CD4-positive, alpha-beta T cell treated with Interleukin-4 for 1 hour (primary cell): ENCODE results near the gene ATP8B3.
"Not testable (repeated sequence)": the region's sequence is repeated elsewhere in the genome, so short reads cannot be mapped to it uniquely, and the experiment has no call there.

Source experiments
- DNase-seq, 2 donors: peaks; one replicate each; pipeline ENCODE4 v3.0.0-alpha.2; 2020 to 2022

The ATP8B3 gene

DNA sequence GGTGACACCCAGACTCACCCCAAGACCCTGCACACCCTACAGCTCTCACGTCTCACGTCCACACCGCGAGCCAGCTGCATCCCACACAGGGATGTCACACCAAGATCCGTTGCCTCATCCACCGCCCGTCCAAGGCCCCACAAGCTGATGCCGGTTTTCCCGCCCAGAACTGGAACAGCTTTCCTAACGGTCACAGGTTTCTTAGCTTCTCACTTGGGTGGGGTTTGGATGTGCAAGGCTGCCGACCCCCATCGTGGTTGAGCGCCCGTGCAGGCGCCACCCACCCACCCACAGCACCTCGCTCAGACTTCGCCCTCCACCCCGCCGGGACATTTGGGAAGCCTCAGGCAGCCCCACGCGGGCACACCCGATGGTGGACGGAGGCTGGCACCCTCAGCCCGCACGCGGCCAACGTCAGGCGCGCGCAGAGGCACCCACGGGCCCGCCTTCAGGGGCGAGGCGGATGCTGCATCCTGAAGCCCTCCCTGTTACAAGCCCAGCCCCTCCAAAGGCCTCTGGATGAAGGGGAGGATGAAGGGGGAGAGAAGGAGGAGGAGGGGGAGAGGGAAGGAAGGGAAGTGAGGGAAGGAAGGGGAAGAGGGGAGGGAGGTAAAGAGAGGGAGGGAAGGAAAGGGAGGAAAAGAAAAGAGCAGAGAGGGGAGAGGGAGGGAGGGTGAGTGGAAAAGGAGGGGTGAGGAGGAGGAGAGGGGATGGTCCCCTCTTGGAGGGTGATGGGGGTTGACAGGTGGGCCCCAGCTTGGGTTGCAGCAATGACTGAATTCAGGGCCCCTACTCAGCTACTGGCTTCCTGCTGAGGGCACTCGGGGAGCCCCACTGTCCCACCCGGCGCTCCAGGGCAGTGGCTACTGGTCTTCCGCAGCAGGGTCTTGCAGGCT lies 45.9 kb downstream of the ATP8B3 start:
- no peak for DNase-seq

DNA sequence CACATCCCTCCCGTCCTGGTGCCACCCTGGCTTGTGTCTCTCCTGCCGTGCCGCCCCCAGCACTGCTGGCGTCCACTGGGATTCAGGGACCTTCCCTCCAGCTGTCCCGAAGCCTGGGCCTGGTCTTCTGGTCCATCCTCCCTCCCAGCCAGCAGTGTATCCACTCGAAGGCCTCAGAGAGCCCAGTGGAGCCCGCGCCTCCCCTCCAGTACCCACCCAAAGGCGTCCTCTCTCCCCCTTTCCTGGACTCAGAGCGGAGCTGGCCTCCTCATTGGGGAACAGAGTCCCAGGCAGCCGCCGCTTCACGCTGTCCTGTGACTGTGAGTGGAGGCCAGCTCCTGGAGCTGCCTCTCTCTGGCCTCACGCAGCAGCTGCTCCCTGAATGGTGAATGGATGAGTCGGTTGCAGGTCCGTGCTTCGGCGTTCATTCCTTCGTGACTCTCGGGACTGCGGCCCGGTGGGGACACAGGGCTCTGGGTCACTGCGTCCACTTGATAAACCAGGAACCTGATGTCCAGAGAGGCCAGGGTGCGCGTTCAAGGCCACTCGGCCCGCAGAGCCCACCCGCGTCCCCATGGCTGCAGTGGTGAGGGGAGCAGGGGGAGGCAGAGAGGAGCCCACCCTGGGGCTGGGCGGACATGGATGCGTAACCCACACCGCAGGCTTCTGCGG lies 46.7 kb downstream of the ATP8B3 start:
- DNase-seq = no peak

DNA sequence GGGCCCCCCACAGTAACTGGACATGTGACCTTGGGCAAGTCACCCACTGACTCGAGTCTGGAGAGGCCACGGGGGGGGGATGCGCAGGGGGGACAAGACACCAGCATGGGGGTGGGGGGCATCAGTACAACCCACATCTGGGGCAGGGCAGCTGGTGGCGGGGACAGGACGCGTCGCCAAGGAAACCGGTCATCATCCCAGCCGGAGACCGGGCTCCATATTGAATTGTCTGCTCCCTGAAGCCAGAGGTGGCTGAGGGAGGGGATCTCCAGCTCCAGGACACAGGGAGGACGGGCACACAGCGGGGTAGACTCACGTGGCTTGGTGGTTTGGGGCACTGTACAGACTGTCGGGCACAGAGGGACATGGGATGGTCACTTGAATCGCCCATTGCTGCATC lies 47.3 kb downstream of the ATP8B3 start:
- DNase-seq = no peak

DNA sequence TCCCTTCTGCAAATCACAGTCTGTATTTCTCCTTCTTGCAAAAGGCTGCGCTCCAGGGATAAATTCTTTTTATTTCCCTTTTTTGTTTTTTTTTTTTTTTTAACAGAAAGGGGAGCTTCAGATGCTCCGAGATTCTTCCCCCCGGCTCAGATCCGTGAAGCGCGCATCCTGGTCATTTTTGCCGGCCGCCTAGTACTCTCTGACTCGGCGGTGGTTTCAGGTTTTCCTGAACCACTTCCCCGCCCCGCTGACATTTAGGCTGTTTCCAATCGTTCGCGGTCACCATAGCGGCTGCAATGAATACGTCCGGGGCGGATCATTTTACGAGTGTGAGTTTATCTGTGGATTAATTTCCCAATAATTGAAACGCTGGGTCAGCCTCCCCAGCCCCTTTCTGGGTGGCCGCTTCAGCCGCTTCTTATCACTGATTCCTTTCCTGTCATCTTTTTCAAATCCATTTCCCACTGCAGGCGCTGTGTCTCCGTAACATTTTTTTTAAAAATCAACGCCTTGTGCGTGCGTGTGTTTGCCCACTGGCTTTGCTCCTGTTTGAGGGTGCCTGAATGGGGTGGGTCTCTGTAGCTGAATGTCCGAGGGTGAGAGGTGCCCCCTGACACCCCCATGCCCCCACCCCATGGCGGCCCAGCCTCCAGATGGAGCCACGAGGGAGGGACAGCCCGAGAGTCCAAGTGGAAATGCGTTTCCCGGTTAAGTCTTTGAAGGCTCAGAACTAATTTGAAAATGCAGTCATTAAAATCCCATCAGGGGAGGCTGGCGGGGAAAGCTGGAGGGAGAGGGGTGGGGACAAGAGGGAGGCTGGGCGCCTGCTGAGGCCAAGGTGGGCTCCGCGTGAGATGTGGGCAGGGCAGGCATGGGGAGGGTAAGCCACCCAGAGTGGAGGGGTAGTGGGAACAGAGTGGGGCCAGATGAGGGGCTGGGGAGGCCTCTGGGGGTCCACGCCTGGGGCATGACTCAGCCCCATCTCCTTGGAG lies 48.1 kb downstream of the ATP8B3 start:
- DNase-seq = no peak

DNA sequence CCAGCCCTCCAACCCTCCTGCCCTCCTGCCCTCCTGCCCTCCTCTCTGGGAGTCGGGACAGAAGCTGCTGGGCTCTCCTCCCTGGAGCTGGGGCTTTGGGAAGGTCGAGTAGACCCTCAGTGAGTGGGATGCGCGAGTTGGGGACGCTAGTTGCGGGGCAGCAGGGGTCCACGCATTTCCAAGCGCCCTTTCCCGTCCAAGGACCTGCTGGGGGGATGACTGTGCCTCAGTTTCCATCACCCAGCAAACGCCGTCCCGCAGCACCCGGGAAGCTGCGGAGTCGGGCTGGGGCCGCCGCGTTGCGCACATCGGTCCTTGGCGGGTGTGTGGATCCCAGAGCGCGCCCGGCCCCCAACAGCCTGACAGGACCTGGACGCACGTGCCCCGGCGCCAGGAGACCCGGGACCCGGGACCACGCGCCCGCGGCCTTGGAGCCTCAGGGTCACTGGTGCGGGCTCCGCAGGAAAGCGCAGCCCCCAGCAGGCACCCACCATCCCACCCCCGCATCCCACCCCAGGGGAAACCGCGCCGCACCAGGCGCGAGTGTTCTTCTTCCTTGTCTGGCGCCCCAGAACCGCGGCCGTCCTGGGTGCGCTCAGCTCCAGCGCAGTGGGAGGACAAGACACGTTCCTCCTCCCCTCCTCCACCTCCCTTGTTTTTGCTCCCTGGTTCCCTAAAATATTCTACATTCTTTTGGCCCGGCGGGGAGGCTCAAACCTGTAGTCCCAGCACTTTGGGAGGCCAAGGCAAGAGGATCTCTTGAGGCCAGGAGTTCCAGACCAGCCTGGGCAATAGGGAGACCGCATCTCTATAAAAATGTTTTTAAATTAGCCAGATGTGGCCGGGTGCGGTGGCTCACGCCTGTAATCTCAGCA lies 49.6 kb downstream of the ATP8B3 start:
- DNase-seq = no peak

DNA sequence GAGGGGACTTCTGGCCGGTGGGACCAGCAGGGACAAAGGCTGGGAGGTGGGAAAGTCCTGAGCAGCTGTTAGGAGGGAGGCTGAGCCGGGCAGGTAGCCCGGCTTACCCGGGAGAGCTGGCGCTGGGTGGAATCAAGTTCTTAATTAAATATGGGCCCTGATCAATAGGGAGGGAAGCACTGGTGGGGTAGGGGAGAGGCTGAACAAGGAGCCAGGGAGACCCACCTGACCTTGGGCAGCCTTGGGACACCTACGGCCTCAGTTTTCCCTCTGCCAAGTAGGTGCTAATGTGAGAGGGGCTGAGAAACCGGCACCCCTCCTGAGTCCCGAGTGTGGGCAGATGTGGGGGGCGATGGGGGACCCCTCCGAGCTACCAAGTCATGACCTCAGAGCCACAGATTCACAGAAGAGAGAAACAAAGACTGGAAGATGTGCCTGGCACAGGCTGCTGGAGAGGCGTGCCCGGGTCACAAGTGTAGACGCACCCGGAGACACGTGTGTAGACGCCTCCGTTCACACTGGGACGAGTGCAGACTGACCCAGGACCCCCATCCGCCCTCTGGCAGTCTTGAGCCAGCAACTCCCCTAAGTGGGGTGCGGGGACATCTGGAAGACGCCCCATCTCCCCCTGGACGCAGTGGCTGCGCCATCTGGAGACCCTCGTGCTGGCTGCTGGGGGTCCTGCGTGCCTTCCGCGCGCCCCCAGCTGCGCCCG lies 50.4 kb downstream of the ATP8B3 start:
- no peak for DNase-seq

DNA sequence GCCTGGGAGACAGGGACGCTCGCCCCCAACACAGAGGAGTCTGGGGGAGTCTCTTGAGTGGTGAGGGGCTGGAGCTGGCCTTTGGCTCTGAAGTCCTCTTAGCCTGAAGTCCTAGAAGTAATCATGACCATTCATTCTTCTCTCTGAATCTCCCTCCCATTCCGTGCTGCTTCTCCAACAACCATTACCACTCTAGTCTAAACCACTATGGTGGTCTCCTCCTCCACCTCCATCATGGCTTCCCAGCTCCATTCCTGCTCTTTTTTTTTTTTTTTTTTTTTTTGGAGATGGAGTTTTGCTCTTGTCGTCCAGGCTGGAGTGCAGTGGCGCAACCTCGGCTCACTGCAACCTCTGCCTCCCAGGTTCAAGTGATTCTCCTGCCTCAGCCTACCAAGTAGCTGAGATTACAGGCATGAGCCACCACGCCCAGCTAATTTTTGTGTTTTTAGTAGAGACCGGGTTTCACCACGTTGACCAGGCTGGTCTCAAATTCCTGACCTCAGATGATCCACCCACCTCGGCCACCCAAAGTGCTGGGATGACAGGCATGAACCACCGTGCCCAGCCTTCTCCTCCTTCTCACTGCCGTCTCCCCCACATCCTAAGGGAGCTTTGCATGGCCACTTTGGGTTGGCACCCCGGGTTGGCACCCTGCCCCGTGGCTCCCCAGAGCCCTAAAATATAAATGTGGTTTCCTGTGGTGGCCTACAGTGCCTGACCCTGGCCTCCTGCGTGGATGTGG lies 51.1 kb downstream of the ATP8B3 start:
- DNase-seq = not testable (repeated sequence)

DNA sequence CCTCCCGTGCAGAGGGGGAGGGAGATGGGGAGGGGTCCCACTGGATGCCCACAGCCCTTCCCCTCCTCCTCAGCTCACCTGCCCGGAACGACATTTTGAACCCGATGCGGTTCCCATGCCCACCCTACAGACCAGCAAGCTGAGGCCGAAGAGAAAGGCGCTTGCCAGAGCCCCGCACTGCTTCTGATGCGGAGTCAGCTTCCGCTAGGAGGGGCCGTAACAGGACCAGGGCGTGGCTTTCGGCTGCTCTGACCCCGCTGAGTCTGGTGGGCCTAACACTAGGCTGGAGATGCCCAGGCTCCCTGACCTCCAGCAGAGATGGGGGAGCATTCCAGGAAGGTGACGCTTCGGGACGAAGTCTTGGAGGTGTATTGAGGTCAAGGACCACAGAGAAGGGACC lies 52.1 kb downstream of the ATP8B3 start:
- no peak for DNase-seq

DNA sequence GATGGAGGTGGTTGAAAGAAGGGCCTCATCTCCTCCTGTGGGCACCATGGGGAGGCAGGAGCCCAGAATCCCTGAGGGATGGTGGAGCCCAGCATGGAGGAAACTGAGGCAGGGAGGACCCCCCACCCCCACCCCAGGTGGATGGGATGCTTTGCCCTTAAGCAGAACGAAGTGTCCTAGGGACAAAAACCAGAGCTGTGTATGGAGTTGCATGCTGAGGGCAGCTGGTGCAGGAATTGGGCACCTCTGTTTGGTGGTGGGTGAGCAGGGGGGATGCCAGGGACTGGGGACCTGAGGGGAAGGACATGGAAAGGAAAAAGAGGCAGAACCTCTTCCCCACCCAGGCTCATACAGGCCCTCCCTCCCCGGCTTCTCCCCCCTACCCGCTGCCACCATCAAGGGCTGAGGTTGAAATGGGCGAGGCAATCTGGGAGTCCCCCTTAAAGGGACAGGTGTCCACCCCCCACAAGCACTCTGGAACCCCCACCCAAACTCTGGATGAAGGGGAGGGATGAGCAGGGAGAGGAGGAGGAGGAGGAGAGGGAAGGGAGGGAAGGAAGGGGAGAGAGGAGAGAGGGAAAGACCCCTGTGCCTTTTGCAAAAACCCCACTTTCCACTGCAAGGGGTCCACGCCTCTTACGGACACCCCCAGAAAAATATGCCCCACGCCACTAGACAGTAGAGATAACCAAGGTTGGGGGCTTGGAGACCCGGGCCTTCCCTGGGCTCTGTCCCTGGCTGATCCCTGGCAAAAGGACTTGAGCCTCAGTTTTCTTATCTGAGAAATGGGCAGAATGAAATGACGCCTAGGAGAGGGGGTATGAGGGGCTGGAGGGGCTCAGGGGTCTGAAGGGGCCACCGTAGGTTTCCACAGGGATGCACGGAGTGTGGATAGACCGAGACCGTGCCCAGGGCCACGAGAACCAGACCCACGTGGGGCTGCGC lies 52.8 kb downstream of the ATP8B3 start:
- DNase-seq = no peak

DNA sequence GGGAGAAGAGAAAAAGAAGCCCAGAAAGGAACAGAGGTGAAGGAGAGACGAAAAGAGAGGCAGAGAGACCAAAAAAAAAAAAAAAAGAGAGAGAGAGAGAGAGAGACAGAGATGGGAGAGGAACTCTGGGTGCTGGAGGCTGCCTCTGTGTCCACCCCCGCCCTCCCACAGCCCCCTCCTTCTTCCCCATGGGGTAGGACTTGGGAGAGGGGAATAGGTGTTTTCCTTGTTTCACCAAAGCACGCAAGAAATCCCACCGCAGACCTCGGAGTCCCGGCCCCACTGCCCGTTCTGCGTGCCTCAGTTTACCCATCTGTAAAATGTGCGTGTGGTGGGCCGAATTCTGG lies 53.9 kb downstream of the ATP8B3 start:
- no peak for DNase-seq

DNA sequence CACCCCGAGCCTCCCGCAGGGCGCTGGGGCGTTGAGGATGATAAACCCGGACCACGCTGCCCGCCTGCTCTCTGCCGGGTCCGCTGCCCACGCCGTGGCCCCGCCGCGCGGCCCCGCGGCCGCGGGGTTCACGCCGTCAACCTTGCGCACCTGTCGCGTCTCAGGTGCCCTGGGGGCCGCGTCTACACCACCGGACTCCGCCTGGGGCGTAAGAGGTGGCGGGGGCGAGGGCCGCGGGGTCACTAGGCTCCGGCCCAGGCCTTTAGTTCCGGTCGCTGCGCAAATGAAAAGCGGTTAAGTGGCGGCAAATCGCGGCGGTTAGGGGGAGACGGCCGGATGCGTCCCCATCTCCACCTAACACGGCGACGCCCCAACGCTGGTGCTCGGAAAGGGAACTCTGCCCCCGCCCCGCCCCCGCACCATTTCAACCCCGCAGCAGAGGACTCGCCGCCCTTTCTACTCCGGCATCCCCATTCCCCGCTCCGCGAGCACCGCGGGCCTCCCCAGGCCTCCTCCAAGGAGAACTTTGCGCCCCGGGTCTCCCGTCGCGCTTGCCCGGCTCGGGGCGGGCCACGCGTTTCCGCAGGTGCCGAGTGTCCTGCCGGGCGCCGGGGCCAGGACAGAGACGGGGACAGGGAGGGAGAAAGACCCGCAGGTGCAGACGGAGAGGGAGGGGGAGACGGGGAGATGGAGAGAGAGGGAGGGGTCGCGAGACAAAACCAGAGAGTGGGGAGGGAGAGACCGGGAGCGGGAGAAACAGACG lies 54.4 kb downstream of the ATP8B3 start:
- DNase-seq = no peak

DNA sequence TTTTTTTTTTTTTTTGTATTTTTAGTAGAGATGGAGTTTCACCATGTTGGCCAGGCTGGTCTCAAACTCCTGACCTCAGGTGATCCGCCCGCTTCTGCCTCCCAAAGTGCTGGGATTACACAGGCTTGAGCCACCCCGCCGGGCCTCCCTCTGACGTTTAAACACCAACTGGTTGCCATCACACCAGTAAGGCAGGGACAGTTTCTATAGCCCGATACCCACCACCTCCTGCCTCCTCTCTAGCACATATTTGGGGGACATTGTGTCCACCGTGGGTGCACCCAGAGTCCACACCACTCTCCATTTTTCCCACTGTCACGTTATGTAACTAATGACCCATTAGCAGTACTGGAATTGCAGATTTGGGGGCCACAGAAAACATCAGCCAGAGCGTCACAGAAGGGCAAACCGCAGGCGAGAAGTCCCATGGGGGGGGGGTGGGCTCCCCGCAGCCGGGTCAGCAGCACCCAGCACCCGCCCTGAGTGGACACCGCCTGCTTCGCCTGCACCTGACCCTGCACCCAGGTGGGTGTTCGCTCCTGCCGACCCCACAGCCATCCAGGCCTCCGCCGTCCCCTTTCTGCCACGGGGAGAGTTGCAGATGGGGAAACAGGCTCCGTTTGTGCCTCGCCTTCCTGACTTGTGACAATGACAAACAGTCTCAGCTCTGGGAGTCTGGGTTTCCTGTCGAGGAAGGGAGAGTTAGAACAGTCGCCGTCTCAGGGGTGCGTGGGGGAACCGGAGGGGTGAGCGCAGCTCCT lies 55.2 kb downstream of the ATP8B3 start:
- DNase-seq = no peak

DNA sequence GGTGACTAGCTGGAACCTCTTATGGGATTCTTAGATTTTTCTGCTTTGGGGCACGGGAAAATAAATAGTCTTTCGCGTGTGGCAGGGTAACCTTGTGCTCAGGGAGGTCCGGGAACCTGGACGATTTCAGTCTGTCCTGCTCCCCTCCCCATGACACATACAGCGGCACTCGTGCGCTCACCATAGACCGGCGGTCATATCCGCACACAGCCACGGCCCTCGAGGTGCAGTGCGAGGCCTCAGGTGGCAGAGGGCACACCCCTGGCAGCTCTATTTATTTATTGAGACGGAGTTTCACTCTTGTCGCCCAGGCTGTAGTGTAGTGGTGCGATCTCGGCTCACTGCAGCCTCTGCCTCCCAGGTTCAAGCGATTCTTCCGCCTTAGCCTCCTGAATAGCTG lies 55.8 kb downstream of the ATP8B3 start:
- no peak for DNase-seq

DNA sequence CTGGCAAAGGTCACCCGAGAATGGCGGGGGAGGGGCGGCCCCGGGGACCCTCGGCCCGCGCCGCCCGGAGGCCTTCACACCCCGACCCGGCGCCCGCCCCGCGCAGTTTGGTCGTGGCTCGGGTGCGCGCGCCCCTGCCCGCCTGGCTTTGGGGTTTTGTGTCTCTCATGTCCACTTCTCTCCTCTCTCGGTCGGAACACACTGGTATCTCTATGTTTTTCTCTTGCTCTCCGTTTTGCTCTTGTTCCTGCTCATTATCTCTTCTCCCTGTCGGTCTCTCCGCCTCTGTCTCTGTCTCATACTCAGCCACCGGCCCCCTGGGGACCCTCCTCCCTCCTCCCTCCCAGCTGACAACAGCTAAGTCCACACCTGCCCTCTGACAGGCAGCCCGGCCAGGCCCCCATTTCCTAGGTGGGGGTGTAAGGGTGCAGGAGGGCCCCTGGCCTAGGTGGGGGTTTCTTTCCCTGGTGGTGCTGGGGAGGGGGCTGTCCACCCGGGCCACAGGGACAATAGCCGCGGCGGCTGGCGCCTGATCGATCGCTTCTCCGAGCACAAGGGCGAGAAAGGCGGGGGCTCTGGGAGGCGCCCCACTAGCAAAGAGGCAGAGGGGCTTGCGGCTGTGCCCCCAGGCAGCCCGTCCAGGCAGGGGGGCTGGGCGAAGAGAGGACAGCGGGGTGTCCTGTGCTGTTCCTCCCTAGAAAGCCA lies 56.5 kb downstream of the ATP8B3 start:
- DNase-seq = no peak

DNA sequence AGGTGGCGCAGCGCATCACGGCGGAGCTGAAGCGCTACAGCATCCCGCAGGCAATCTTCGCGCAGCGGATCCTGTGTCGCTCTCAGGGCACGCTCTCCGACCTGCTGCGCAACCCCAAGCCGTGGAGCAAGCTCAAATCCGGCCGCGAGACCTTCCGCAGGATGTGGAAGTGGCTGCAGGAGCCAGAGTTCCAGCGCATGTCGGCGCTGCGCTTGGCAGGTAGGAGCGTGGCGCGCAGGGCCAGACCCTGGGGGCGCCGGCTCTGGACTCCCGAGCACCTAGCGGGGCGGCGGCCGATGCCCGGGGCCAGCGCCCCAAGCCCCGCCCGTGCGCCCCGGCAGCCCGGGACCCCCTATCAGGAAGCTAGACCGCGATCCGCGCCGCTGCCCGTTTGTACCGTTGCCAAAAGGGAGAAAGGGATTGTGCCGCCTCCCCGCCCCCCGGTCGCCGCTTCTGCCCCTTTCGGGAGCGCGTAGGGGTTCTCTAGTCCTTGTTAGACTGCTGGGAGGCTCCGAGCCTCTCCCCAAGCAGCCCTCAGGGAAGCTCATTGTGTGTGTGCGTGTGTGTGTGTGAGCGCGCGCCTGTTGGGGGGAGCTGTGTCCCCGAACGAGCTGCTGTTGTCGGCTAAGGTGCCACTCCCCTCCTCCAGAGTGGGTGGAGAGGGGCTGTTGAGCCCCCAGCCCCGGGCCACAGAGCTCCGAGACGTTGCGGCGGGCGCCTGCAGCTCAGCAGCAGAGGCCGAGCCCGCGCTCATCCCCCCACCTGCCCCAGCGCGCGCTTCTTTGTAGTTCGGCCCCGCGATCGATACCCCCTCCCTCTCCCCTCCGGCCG lies 57.2 kb downstream of the ATP8B3 start:
- no peak for DNase-seq

DNA sequence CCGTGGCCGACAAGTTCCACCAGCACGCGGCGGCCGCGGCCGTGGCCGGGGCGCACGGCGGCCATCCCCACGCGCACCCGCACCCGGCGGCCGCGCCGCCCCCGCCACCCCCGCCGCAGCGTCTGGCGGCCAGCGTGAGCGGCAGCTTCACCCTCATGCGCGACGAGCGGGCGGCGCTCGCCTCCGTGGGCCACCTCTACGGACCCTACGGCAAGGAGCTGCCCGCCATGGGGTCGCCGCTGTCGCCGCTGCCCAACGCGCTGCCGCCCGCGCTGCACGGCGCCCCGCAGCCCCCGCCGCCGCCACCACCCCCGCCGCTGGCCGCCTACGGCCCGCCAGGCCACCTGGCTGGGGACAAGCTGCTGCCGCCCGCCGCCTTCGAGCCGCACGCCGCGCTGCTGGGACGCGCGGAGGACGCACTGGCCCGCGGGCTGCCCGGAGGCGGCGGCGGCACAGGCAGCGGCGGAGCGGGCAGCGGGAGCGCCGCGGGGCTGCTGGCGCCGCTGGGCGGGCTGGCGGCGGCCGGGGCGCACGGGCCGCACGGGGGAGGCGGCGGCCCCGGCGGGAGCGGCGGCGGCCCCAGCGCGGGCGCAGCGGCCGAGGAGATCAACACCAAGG lies 57.9 kb downstream of the ATP8B3 start:
- no peak for DNase-seq
